ENCODE data around the gene IL6.

Gene IL6

DNA sequence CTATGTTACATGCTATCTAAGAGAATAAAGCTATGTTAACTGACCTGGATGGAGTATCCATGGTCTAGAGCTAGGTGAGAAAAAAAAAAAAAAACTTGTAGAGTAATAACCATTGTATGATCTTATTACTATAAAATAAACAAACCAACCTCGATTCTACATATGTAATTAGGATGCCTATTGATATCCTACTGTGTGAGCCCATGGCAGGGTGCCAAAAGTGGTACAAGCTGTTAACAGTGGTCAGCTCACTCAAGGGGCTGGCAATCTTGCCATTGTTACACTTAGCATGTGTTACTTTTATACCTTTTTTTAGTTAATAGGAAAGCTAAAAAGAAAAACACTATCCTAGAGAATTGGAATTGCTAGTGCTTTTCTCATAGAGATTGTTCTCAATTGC is 13.5 kb upstream of the IL6 start:
- TF ChIP-seq EZH2 (IDR thresholded peaks at IDR 0.05; ENCODE audit: borderline replicate concordance, low read depth, low read length, severe bottlenecking) = no peak
- TF ChIP-seq, protein P1, sequence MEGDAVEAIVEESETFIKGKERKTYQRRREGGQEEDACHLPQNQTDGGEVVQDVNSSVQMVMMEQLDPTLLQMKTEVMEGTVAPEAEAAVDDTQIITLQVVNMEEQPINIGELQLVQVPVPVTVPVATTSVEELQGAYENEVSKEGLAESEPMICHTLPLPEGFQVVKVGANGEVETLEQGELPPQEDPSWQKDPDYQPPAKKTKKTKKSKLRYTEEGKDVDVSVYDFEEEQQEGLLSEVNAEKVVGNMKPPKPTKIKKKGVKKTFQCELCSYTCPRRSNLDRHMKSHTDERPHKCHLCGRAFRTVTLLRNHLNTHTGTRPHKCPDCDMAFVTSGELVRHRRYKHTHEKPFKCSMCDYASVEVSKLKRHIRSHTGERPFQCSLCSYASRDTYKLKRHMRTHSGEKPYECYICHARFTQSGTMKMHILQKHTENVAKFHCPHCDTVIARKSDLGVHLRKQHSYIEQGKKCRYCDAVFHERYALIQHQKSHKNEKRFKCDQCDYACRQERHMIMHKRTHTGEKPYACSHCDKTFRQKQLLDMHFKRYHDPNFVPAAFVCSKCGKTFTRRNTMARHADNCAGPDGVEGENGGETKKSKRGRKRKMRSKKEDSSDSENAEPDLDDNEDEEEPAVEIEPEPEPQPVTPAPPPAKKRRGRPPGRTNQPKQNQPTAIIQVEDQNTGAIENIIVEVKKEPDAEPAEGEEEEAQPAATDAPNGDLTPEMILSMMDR (IDR thresholded peaks at IDR 0.05; ENCODE audit: borderline replicate concordance, extremely low read depth, low read length, poor library complexity, severe bottlenecking) = no peak
- no peak overlapping the region for H3K9ac ChIP-seq (ENCODE audit: low read depth, low read length)
- DNase-seq (no peak), ATAC-seq (ENCODE audit: insufficient read depth, low read depth) (no peak)
- no peaks in the 10 kb centered on the region for H4K20me1 ChIP-seq (ENCODE audit: insufficient read depth, low read length)
- no peaks in the 10 kb centered on the region for H3K79me2 ChIP-seq (ENCODE audit: insufficient read depth, low read length)
- no peak overlapping the region for H3K4me3 ChIP-seq (ENCODE audit: low read depth in 1 of 2, low read length in 2 of 2)
- H3K9me3 ChIP-seq (ENCODE audit: insufficient read depth, low read length, severe bottlenecking) = no peaks in the 10 kb centered on the region
- peaks cover 18% of the 10 kb centered on the region for H3K27me3 ChIP-seq (ENCODE audit: insufficient read depth, low read length, poor library complexity)
- no peak overlapping the region for H3K4me2 ChIP-seq (ENCODE audit: insufficient read depth, low read length)
- H2AFZ ChIP-seq (ENCODE audit: low read depth, low read length) = no peak overlapping the region
- H3K27ac ChIP-seq (ENCODE audit: low read length) = no peak overlapping the region
- H3K4me1 ChIP-seq (ENCODE audit: insufficient read depth, low read length) = no peaks in the 10 kb centered on the region
- H3K36me3 ChIP-seq (ENCODE audit: insufficient read depth, low read length) = no peaks in the 10 kb centered on the region

DNA sequence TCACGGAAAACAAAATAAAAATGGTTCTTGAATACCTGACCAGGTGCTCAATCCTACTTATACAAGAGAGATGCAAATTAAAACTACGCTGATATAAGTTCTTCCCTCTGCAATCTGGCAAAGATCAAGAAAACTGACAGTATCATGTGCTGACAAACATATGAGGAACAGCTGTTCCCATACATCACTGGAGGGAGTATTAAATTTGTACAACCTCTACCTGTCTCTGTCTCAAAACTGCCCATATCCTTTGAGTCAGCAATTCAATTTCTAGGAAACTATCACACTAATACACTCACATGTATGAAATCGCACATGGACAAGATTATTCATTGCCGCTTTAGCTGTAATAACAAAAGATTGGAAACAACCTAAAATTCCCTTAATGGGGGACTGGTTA is 11.0 kb upstream of the IL6 start:
- Histone ChIP-seq H3K36me3 (ENCODE audit: insufficient read depth, low read length) (no peaks in the 10 kb centered on the region), H2AFZ (ENCODE audit: low read depth, low read length) (no peak overlapping the region), H3K9me3 (ENCODE audit: insufficient read depth, low read length, severe bottlenecking) (no peaks in the 10 kb centered on the region), H4K20me1 (ENCODE audit: insufficient read depth, low read length) (no peaks in the 10 kb centered on the region), H3K4me2 (ENCODE audit: insufficient read depth, low read length) (no peak overlapping the region), H3K27ac (ENCODE audit: low read length) (no peak overlapping the region), H3K27me3 (ENCODE audit: insufficient read depth, low read length, poor library complexity) (peaks cover 29% of the 10 kb centered on the region), H3K4me1 (ENCODE audit: insufficient read depth, low read length) (no peaks in the 10 kb centered on the region), H3K4me3 (ENCODE audit: low read depth in 1 of 2, low read length in 2 of 2) (no peak overlapping the region), H3K79me2 (ENCODE audit: insufficient read depth, low read length) (no peaks in the 10 kb centered on the region), H3K9ac (ENCODE audit: low read depth, low read length) (no peak overlapping the region)
- TF ChIP-seq, protein P1 (IDR thresholded peaks at IDR 0.05; ENCODE audit: borderline replicate concordance, extremely low read depth, low read length, poor library complexity, severe bottlenecking) = no peak
- no peak for TF ChIP-seq EZH2 (IDR thresholded peaks at IDR 0.05; ENCODE audit: borderline replicate concordance, low read depth, low read length, severe bottlenecking)
- no peak for ATAC-seq (ENCODE audit: insufficient read depth, low read depth)
- no peak for DNase-seq

DNA sequence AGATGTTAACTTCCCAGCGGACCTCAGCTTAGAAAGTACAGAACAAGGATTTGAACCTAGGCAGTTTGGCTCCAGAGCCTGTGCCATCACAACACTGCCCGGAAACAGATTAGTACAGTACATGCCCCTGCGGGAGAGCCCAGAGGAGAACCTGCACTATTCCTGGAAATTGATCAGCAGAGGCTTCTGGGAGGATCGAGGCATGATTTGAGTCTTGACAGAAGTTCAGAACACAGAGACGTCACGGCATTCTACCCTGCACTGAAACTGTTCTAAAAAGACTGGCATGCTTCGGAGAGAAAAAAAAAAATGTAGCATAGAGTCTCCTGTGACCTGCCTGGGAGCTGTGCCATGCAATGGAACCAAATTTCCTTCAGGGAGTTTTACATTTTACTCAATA is 9.2 kb upstream of the IL6 start:
- no peak overlapping the region for H3K9ac ChIP-seq (ENCODE audit: low read depth, low read length)
- H3K4me2 ChIP-seq (ENCODE audit: insufficient read depth, low read length) = no peak overlapping the region
- H2AFZ ChIP-seq (ENCODE audit: low read depth, low read length) = no peak overlapping the region
- H3K79me2 ChIP-seq (ENCODE audit: insufficient read depth, low read length) = no peaks in the 10 kb centered on the region
- no peaks in the 10 kb centered on the region for H3K9me3 ChIP-seq (ENCODE audit: insufficient read depth, low read length, severe bottlenecking)
- H3K4me3 ChIP-seq (ENCODE audit: low read depth in 1 of 2, low read length in 2 of 2) = no peak overlapping the region
- no peak overlapping the region for H3K27ac ChIP-seq (ENCODE audit: low read length)
- no peaks in the 10 kb centered on the region for H3K4me1 ChIP-seq (ENCODE audit: insufficient read depth, low read length)
- TF ChIP-seq EZH2 (IDR thresholded peaks at IDR 0.05; ENCODE audit: borderline replicate concordance, low read depth, low read length, severe bottlenecking) = no peak
- TF ChIP-seq, protein P1 (IDR thresholded peaks at IDR 0.05; ENCODE audit: borderline replicate concordance, extremely low read depth, low read length, poor library complexity, severe bottlenecking) = no peak
- DNase-seq = no peak
- ATAC-seq (ENCODE audit: insufficient read depth, low read depth) = no peak
- peaks cover 25% of the 10 kb centered on the region for H3K27me3 ChIP-seq (ENCODE audit: insufficient read depth, low read length, poor library complexity)
- no peaks in the 10 kb centered on the region for H4K20me1 ChIP-seq (ENCODE audit: insufficient read depth, low read length)
- H3K36me3 ChIP-seq (ENCODE audit: insufficient read depth, low read length) = no peaks in the 10 kb centered on the region

DNA sequence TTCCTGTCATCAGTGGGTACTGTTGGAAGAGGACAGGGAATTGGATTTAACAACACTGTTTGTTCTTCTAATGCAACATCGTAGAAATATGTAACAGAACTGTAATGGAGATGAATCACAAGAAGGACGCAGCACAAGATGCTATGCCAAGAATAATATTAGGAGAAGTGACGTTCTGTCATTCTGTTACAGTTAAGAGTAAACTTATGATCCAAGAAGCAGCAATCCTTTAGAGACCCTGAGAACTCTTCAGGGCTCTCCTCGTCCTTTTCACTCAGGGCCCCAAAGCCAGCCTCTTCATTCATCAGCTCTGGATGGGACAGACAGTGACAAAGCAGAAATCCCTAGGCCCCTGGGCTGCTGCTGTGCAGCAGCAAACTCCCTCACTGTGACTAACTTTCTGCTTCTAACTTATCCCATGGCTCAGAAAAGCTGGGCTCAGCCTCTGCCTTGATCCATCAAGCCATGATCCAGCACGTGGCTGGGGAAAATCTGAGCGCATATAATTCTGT is 8.7 kb upstream of the IL6 start:
- no peak for DNase-seq
- Histone ChIP-seq H3K27ac (ENCODE audit: low read length) (no peak overlapping the region), H3K27me3 (ENCODE audit: insufficient read depth, low read length, poor library complexity) (peaks cover 22% of the 10 kb centered on the region), H2AFZ (ENCODE audit: low read depth, low read length) (no peak overlapping the region), H3K4me3 (ENCODE audit: low read depth in 1 of 2, low read length in 2 of 2) (no peak overlapping the region), H3K9me3 (ENCODE audit: insufficient read depth, low read length, severe bottlenecking) (no peaks in the 10 kb centered on the region), H4K20me1 (ENCODE audit: insufficient read depth, low read length) (no peaks in the 10 kb centered on the region), H3K79me2 (ENCODE audit: insufficient read depth, low read length) (no peaks in the 10 kb centered on the region), H3K9ac (ENCODE audit: low read depth, low read length) (no peak overlapping the region), H3K4me1 (ENCODE audit: insufficient read depth, low read length) (no peaks in the 10 kb centered on the region), H3K36me3 (ENCODE audit: insufficient read depth, low read length) (no peaks in the 10 kb centered on the region), H3K4me2 (ENCODE audit: insufficient read depth, low read length) (no peak overlapping the region)
- no peak for ATAC-seq (ENCODE audit: insufficient read depth, low read depth)
- TF ChIP-seq EZH2 (IDR thresholded peaks at IDR 0.05; ENCODE audit: borderline replicate concordance, low read depth, low read length, severe bottlenecking) = no peak
- TF ChIP-seq, protein P1 (IDR thresholded peaks at IDR 0.05; ENCODE audit: borderline replicate concordance, extremely low read depth, low read length, poor library complexity, severe bottlenecking) = no peak

All from DND-41 (cell line).